HCT116 (cell line): ENCODE measurements around the gene ELMO2. TPM values are rescaled to one million over a fixed set of nuclear protein-coding genes. Genes with fewer than 3 reads are reported as not detected.

ENCODE experiments used
- total RNA-seq: library from RNA; stranded (reverse); gene quantifications from one replicate; pipeline ENCODE4 v1.2.1, GENCODE V29; 2021; ENCODE audit not compliant: unreplicated experiment

ELMO2 gene
- total RNA-seq, 1 experiment from 2014 or later: 22.9 TPM

Other genes starting within 250 kb of the ELMO2 start
- 1.8 TPM for gene CDH22, start 98.1 kb downstream of the ELMO2 start, total RNA-seq
- not detected for gene ZNF334, start 106.9 kb upstream of the ELMO2 start, total RNA-seq
- not detected for gene OCSTAMP, start 144.0 kb upstream of the ELMO2 start, total RNA-seq
- gene SLC13A3, start 244.8 kb upstream of the ELMO2 start, total RNA-seq: not detected